8988T (cell line): ENCODE measurements around the gene SLC39A3.

Source experiments
- DNase-seq: peaks from one replicate; pipeline ENCODE4 v3.0.0; 2011

SLC39A3 gene

GRCh38 chr19:2739602-2740313, at the start of gene SLC39A3:
Gene SLC39A3, minus strand, starts transcription at chr19:2740017. Its CDS starts 2,760 bp downstream, at chr19:2737257.
- peak; percentile 100 for DNase-seq

DNA sequence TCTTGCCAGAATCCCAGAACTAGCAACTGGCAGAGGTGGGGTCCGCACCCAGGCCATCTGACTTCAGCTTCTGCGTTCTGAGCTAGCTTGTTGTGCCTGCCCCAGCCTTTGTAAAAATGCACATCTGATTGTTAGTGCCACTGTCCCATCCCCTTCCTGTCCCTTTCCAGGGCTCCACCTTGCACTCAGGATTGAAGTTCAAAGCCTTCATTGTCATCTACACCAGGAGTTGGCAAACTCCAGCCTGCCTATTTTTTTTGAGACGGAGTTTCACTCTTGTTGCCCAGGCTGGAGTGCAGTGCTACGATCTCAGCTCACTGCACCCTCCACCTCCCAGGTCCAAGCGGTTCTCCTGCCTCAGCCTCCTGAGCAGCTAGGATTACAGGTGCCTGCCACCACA, 48.4 kb upstream of the SLC39A3 start:
- DNase-seq, result no peak

GRCh38 chr19:2787115-2787514, 47.3 kb upstream of the SLC39A3 start:
- no peak for DNase-seq

DNA sequence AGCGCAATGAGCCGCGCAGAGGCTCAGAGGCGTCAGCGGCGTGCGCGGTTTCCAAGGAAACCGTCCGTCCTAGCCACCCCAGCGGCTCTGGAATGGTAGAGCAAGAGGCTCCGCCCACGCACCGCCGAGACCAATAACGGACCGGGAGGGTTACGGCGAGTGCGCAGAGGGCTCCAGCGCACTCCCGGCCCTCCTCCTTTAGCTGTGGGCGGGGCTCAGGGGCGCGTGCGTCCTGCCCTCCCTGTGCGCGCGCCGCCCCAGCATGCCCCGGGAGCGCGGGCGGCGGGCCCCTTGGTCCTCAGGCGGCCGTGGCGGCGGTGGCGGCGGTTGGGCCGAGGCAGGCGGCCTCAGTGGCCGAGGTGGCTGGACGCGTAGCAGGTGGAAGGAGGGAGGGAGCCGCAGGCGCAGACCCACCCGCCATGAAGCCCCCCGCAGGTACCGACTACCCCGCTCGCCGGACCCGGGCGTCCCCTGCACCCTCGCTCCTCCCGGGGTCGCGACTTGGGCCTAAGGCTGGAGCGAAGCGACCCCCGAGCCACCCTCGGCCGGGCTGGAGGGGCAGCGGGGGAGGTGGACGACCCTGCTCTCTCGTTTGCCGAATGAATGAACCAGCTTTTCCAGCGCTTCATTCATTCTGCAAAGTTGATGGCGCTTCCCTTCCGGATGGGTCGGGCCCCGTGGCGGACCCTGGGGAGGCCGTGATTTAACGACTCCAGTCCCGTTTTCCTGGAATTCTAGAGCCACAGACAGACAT, 45.6 kb upstream of the SLC39A3 start, which contains the start of gene THOP1:
Gene THOP1 (plus strand): TSS at position 260 of the 754 bp plus-strand sequence. CDS start 160 bp downstream, at position 420.
- peak; percentile 91 for DNase-seq

DNA sequence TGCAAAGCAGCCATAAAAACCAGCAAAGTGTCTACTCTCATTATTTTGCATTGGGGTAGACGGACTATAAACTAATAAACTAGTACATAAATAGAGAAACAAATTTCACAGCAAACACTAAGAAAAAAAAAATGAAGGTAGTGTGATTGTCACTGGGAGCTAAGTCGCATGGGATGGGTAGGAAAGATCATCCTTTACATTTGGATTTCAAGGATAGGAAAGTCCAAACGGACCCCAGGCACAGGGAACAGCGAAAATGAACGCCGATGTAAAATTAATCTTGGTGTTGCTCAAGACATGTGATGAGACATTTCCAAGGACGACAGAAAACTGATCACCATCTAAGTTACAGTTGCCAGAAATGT, 43.9 kb upstream of the SLC39A3 start:
- DNase-seq, result no peak

- DNase-seq, result peak; percentile 95
These were observed 43.3 kb upstream of the SLC39A3 start, which contains the start of gene SGTA for GRCh38 chr19:2782936-2783780. Gene SGTA, minus strand, starts transcription at chr19:2783273. Its CDS starts 14,205 bp downstream, at chr19:2769068.

DNA sequence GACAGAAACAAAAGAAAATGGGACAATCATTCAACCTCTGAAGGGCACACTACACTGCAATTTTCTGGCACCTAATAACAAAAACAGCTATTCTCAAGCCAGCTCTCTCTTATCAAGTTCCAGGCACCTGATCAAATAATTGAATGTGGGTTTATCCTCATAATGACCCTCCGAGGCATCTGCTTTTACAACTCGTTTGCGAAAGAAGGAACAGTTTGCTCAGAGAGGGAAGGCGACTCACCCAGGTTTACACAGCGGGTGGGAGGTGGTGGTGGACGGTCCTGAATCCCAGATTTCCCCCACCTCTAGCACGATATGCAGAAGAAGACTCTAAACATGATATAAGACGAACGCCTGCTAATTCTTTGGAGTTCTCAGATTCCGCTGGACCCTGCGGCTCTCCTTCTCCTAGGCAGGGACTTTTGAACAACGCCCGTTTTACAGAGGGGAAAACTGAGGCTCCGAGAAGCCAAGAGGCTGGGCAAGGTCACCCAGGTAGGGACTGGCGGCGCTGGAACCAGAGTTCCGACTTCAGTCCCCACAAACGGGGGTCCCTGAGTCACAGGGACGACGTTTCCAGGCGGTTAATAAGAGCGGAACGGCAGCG, 42.6 kb upstream of the SLC39A3 start:
- no peak for DNase-seq

DNA sequence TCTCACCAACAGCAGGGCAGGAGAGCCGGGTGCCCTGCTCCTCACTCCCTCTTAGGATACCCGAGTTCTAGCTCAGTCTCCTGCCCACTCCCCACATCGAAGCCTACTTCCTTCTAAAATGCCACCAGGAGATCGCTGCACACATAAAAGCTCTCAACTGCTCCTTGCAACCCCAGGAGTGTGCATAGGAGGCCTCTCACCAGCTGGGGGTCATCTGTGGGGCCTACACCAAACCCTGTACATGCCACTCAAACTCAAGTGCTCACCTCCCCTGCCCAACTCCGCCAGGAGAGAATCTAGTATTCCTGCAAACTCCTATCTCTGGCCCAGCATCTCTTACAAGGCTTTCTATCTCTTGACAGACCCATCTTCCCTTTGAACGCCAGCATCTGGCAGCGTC, 40.5 kb upstream of the SLC39A3 start:
- DNase-seq, result no peak

- no peak for DNase-seq
These were observed 39.4 kb upstream of the SLC39A3 start for GRCh38 chr19:2779121-2779740.

DNA sequence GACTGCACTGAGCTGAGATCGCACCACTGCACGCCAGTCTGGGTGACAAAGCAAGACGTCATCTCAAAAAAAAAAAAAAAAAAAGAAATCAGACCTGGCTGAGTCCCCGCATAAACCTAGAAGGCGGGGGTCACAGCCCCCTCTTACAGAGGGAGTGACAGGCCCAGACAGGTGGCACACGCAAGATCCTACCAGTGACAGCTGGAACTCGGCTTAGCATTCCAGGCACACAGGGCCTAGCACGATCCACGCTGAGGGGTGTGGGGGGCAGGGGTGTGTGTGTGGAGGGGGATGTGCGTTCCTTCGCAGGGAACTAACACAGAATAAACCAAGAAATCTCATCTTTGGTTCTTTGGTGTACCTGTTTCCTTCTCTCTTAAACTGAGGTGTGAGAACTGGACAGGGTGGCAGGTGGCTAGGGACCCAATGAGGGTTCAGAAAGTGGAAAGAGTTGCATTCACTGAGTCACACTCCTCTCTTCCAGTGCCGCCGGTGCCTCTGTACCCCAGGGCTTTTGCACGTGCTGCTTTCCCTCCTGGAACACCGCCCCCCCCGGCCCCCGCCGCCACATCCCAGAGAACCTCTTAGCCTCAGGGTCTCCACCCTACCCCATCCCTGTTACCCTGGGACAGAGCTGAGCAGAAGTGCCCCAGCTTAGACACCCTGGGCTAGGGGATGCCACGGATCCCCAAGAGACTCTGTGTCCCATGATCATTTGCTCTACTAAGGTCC, 38.3 kb upstream of the SLC39A3 start:
- no peak for DNase-seq

GRCh38 chr19:2775556-2776430, 36.0 kb upstream of the SLC39A3 start:
- no peak for DNase-seq

DNA sequence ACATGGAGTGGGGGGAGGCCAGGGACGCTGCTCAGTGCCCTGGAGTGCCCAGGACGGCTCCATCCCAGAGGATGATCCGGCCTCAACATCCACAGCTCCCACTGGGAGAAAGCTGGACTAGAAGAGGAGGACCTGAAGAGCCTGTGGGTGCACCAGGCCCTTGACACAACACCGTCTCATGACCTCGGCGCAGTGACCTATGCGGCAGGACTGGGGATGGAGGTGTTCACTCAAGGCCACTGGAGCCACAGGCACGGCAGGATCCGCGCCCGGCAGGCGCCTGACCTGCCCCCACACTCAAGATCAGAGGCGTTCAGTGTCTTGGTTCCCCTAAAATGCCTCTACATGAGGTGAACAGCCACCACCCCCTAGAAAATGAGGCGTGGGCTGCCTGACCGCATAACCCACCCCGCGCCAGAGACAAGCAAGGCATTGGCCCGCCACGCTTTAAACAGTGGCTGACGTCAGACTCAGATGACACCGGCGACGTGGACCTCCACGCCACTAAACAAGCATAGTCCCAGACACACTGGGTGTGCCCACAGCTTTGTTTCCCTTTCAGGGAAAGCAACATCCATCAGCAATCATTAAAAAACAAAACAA, 35.2 kb upstream of the SLC39A3 start:
- no peak for DNase-seq

DNA sequence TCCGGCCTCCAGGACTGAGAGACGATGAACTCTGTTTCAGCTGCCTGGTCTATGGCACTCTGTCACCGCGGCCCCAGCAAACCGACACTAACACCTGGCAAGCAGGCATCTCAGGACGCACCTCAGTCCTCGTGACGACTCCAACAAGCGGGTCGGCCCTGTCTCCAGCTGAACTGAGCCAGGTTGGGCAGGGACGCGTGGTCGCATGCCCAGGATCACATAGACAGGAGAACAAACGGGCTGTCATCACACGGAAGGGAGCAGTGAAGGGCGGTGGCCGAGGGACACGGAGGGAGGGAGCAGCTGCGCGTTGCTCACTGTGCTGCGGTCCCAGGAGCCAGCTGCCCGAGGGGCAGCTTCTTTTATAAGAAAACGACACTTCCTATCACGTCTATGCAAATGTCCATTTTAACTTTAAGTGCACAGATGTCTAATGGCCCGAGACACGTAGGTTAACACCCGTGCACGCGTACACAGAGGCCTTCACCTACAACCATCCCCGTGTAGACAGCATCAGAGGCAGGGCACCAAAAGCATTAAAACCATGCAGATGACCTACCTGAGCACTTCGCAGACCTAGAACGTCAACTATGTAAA, 34.4 kb upstream of the SLC39A3 start:
- no peak for DNase-seq

- no peak for DNase-seq
These were observed 32.2 kb upstream of the SLC39A3 start for GRCh38 chr19:2771786-2772674.

GRCh38 chr19:2770055-2771013, 30.5 kb upstream of the SLC39A3 start:
- no peak for DNase-seq

DNA sequence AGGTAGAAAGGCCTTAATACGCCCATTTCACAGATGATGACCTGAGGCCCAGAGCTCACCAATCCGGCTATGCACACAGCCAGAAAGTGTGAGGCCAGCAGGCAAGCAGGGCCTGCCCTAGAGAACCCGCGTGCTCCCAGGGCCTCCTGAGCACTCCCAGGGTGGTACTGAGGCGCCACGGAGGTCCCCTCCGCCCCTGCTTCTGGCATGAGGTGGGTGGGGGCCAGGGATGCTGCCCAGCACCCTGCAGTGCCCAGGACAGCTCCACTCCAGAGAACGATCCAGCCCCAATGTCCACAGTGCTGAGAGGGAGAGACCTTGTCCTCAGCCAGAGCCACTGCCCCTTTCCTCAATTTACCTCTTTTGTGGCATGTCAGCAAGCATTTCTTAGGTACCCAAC, 29.4 kb upstream of the SLC39A3 start:
- DNase-seq, result no peak

GRCh38 chr19:2768365-2769132, 28.7 kb upstream of the SLC39A3 start:
- no peak for DNase-seq
